Smooth muscle cell (in vitro differentiated cells): ENCODE results near the gene TMEM150A. TPM values are rescaled to one million over a fixed set of nuclear protein-coding genes. Genes with fewer than 3 reads are reported as not detected.
A peak's percentile ranks its signal among the peaks of the same experiment; 100 is the strongest.

Experiments used
- DNase-seq: peaks from one replicate; lab custom pipeline; 2025; ENCODE audit not compliant: unreplicated experiment; lab: John Stamatoyannopoulos, UW
- H2AFZ ChIP-seq: fragments of 200-600 bp; sonication (generic); 2 replicates; pipeline ENCODE4 v1.6.0; 2016; ENCODE audit warnings: antibody characterized with exemption, low read depth, mild to moderate bottlenecking
- H3F3A ChIP-seq: fragments of 200-600 bp; sonication (generic); 2 replicates; pipeline ENCODE4 v1.6.0; 2017; ENCODE audit warnings: antibody characterized with exemption, low read depth
- H3K27ac ChIP-seq: fragments of 200-600 bp; sonication (generic); 2 replicates; pipeline ENCODE4 v1.5.1; 2016; ENCODE audit warnings: low read depth, mild to moderate bottlenecking
- H3K27me3 ChIP-seq: fragments of 200-600 bp; sonication (generic); 2 replicates; pipeline ENCODE4 v1.6.1; 2016; ENCODE audit warnings: low read depth, mild to moderate bottlenecking
- H3K36me3 ChIP-seq: fragments of 200-600 bp; sonication (generic); 2 replicates; pipeline ENCODE4 v1.5.1; 2016; ENCODE audit warnings: low read depth
- H3K4me1 ChIP-seq: fragments of 200-600 bp; sonication (generic); 2 replicates; pipeline ENCODE4 v1.5.1; 2016; ENCODE audit warnings: low read depth
- H3K4me2 ChIP-seq: fragments of 200-600 bp; sonication (generic); 2 replicates; pipeline ENCODE4 v1.6.0; 2016; ENCODE audit warnings: mild to moderate bottlenecking
- H3K4me3 ChIP-seq: fragments of 200-600 bp; sonication (generic); 2 replicates; pipeline ENCODE4 v1.5.1; 2016; ENCODE audit warnings: mild to moderate bottlenecking
- H3K79me2 ChIP-seq: fragments of 200-600 bp; sonication (generic); 2 replicates; pipeline ENCODE4 v1.6.0; 2016; ENCODE audit warnings: low read depth, mild to moderate bottlenecking
- H3K9ac ChIP-seq: fragments of 200-600 bp; sonication (generic); 2 replicates; pipeline ENCODE4 v1.6.0; 2016; ENCODE audit warnings: low read depth
- H3K9me3 ChIP-seq: fragments of 200-600 bp; sonication (generic); replicated peaks from 2 replicates; pipeline ENCODE4 v1.5.1; 2016; ENCODE audit warnings: low read depth
- H4K20me1 ChIP-seq: fragments of 200-600 bp; sonication (generic); 2 replicates; pipeline ENCODE4 v1.6.0; 2016; ENCODE audit warnings: low read depth
- CTCF ChIP-seq: fragments of 200-600 bp; sonication (generic); IDR thresholded peaks from 2 replicates; pipeline ENCODE4 v1.5.1; 2017; ENCODE audit warnings: borderline replicate concordance, mild to moderate bottlenecking, antibody characterized with exemption; ENCODE audit not compliant: insufficient read depth, poor library complexity, severe bottlenecking
- WGBS: methylation state at CpG from one replicate; pipeline ENCODE4 v1.1.7; 2016; ENCODE audit warnings: low lambda C conversion rate; 5-methylcytosine and 5-hydroxymethylcytosine counted together
- polyA plus RNA-seq: library from polyadenylated mRNA; unstranded; fragments of >200 nt; fragmentation: Nextera tagmentation; extraction: Ambion mirVana; gene quantifications from 2 replicates; pipeline ENCODE4 v1.2.1, GENCODE V29; 2016
- total RNA-seq: library from RNA; depleted of rRNA; stranded (reverse); fragments of >200 nt; gene quantifications from 2 replicates; pipeline ENCODE4 v1.2.3, GENCODE V29; 2014

TMEM150A gene
- total and polyA plus RNA-seq, 2 experiments from 2014 or later: 7.7 to 20.0 TPM

- Histone ChIP-seq H3K79me2 (no peaks in the 10 kb centered on the region), H4K20me1 (no peaks in the 10 kb centered on the region), H3K4me2 (peak overlapping the region; percentile 84), H2AFZ (peak overlapping the region; percentile 20), H3K9ac (no peak overlapping the region), H3K36me3 (no peaks in the 10 kb centered on the region), H3K27me3 (no peaks in the 10 kb centered on the region), H3K9me3 (no peaks in the 10 kb centered on the region), H3K27ac (peak overlapping the region; percentile 67), H3F3A (peaks cover 9% of the 10 kb centered on the region), H3K4me1 (peaks cover 19% of the 10 kb centered on the region), H3K4me3 (peak overlapping the region; percentile 55)
- WGBS: 42% methylated on average over 6 of the region's 6 CpGs
- no peak for DNase-seq
- TF ChIP-seq CTCF: no peak
These were observed 23.1 kb downstream of the TMEM150A start for GRCh38 chr2:85579266-85579935.

GRCh38 chr2:85578243-85579180 lies 24.0 kb downstream of the TMEM150A start:
- H3K4me1 ChIP-seq: peaks cover 19% of the 10 kb centered on the region
- peak overlapping the region; percentile 67 for H3K27ac ChIP-seq
- H3K36me3 ChIP-seq: no peaks in the 10 kb centered on the region
- no peaks in the 10 kb centered on the region for H3K27me3 ChIP-seq
- no peak for DNase-seq
- WGBS: 47% methylated on average over 19 of the region's 19 CpGs
- peak overlapping the region; percentile 84 for H3K4me2 ChIP-seq
- H3K4me3 ChIP-seq: peak overlapping the region; percentile 55
- TF ChIP-seq CTCF: no peak
- peaks cover 9% of the 10 kb centered on the region for H3F3A ChIP-seq
- H3K9ac ChIP-seq: peak overlapping the region; percentile 39
- H2AFZ ChIP-seq: peak overlapping the region; percentile 84
- no peaks in the 10 kb centered on the region for H4K20me1 ChIP-seq
- H3K9me3 ChIP-seq: no peaks in the 10 kb centered on the region
- H3K79me2 ChIP-seq: no peaks in the 10 kb centered on the region

GRCh38 chr2:85577386-85578242 lies 24.9 kb downstream of the TMEM150A start, which contains the start of gene VAMP8:
VAMP8 (plus strand) TSS chr2:85577586; CDS start chr2:85577647, 61 bp downstream.
- TF ChIP-seq CTCF: no peak
- no peaks in the 10 kb centered on the region for H3K27me3 ChIP-seq
- no peaks in the 10 kb centered on the region for H3K79me2 ChIP-seq
- peak within 1 kb of the TSS; percentile 39 for H3K9ac ChIP-seq
- H3F3A ChIP-seq: peaks cover 9% of the 10 kb centered on the region
- H3K27ac ChIP-seq: peak within 1 kb of the TSS; percentile 67
- peak within 1 kb of the TSS; percentile 84 for H2AFZ ChIP-seq
- peaks cover 19% of the 10 kb centered on the region for H3K4me1 ChIP-seq
- H3K9me3 ChIP-seq: no peaks in the 10 kb centered on the region
- H3K4me3 ChIP-seq: peak within 1 kb of the TSS; percentile 55
- no peaks in the 10 kb centered on the region for H4K20me1 ChIP-seq
- peak within 1 kb of the TSS; percentile 84 for H3K4me2 ChIP-seq
- DNase-seq: no peak
- WGBS: 18% methylated on average over 19 of the region's 19 CpGs
- H3K36me3 ChIP-seq: no peaks in the 10 kb centered on the region
